Tibial nerve (tissue), 4 donors: ENCODE measurements around the gene DHX57. TPM values are rescaled to one million over a fixed set of nuclear protein-coding genes. Genes with fewer than 3 reads are reported as not detected.
"Not testable (repeated sequence)": the region's sequence is repeated elsewhere in the genome, so short reads cannot be mapped to it uniquely, and the experiment has no call there.

Experiments
- DNase-seq, 2 donors: peaks; one replicate each; pipeline ENCODE4 v3.0.0-alpha.2; 2019; ENCODE audit warnings: low spot score in 2 of 2
- H3K27ac ChIP-seq, 4 donors: fragments of 200-600 bp; sonication (generic) in 3 of 4; one replicate each; pipeline ENCODE4 v1.5.1; 2017 to 2019; ENCODE audit warnings: mild to moderate bottlenecking in 1 of 4
- H3K27me3 ChIP-seq, 2 donors: fragments of 200-600 bp; sonication (generic) in 1 of 2; one replicate each; pipeline versions ENCODE4 v1.5.1 to v1.6.0; 2017 to 2019
- H3K36me3 ChIP-seq, 3 donors: fragments of 200-600 bp; sonication (generic); one replicate each; pipeline ENCODE4 v1.5.1; 2018 to 2019
- H3K4me1 ChIP-seq, 4 donors: fragments of 200-600 bp; sonication (generic) in 3 of 4; one replicate each; pipeline ENCODE4 v1.5.1; 2017 to 2019
- H3K4me3 ChIP-seq, 4 donors: fragments of 200-600 bp; sonication (generic) in 3 of 4; one replicate each; pipeline ENCODE4 v1.5.1; 2017 to 2019; ENCODE audit warnings: mild to moderate bottlenecking in 1 of 4, moderate library complexity in 1 of 4
- H3K9me3 ChIP-seq, 4 donors: fragments of 200-600 bp; sonication (generic) in 3 of 4; one replicate each; pipeline ENCODE4 v1.5.1; 2017 to 2019
- EP300 ChIP-seq, 2 donors: sonication (generic); formaldehyde crosslinking; IDR thresholded peaks; one replicate each; pipeline ENCODE4 v1.6.1; 2017; ENCODE audit warnings: antibody characterized with exemption in 2 of 2, mild to moderate bottlenecking in 1 of 2
- POLR2A ChIP-seq, 2 donors: fragments of 450-650 bp; IDR thresholded peaks; one replicate each; pipeline ENCODE4 v1.6.1; 2017; ENCODE audit warnings: antibody characterized with exemption in 2 of 2, mild to moderate bottlenecking in 2 of 2, moderate library complexity in 2 of 2
- WGBS, 2 donors: methylation state at CpG; one replicate each; pipeline ENCODE4 v1.1.5; 2018; 5-methylcytosine and 5-hydroxymethylcytosine counted together
- total RNA-seq, 4 donors: library from RNA; depleted of rRNA; stranded (reverse); fragments of >200 nt; gene quantifications; one replicate each; pipeline ENCODE4 v1.1.0, GENCODE V29; 2016
- TF ChIP-seq, protein P1 (sequence below), 5 experiments: fragments of 200-600 bp in 3 of 5; fragments of 450-650 bp in 2 of 5; sonication (generic) in 3 of 5; IDR thresholded peaks; one replicate each; pipeline ENCODE4 v1.5.1; 2016 to 2019; ENCODE audit warnings: antibody characterized with exemption in 5 of 5, mild to moderate bottlenecking in 3 of 5, moderate library complexity in 2 of 5

Gene DHX57
- total RNA-seq, 4 donors from 2014 or later: 11.1 to 22.0 (median 13.4) TPM

DNA sequence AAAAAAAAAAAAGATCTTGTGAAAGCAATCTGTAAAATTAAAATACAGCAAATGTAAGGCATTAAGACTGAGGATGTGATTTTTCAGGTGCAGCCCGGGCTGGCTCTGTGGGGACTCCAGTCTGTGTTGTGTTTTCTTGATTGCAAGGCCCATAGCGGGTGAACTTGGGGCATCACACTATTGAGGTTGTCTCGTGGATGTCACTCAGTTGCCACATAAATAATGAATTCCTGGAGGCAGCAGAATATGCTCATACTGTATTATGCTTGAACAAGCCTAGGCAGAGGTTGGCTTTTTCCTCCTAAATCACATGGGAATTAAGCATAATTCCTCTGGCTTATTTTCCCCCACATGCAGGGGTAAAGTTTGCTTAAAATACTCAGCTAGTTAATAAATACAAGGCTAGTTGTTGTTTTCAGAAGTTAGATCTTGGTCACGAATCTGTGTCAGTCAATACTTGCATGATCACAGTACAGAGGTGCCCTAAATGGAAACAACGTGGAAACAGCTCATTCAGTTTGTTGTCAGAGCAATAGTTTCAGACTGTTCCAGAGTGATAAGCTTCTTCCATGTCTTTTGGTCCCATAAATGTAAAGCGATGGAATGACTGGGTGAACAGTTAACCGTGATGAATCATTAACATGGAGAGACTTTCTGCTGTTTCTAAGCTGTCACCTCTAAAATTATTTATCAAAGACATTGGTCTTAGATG lies 81.3 kb downstream of the DHX57 start:
- H3K36me3 ChIP-seq: peaks cover 0 to 23% (median 0%) of the 10 kb centered on the region in 3 donors
- no peak overlapping the region for H3K4me3 ChIP-seq
- H3K4me1 ChIP-seq: no peaks in the 10 kb centered on the region
- H3K27me3 ChIP-seq: no peaks in the 10 kb centered on the region
- no peak overlapping the region for H3K27ac ChIP-seq
- TF ChIP-seq POLR2A (IDR thresholded peaks at IDR 0.05) (no peak), EP300 (IDR thresholded peaks at IDR 0.05) (no peak)
- TF ChIP-seq, protein P1, sequence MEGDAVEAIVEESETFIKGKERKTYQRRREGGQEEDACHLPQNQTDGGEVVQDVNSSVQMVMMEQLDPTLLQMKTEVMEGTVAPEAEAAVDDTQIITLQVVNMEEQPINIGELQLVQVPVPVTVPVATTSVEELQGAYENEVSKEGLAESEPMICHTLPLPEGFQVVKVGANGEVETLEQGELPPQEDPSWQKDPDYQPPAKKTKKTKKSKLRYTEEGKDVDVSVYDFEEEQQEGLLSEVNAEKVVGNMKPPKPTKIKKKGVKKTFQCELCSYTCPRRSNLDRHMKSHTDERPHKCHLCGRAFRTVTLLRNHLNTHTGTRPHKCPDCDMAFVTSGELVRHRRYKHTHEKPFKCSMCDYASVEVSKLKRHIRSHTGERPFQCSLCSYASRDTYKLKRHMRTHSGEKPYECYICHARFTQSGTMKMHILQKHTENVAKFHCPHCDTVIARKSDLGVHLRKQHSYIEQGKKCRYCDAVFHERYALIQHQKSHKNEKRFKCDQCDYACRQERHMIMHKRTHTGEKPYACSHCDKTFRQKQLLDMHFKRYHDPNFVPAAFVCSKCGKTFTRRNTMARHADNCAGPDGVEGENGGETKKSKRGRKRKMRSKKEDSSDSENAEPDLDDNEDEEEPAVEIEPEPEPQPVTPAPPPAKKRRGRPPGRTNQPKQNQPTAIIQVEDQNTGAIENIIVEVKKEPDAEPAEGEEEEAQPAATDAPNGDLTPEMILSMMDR (IDR thresholded peaks at IDR 0.05): no peak
- WGBS, 2 donors: 78 to 80% methylated on average over 7 of the region's 7 CpGs
- no peak for DNase-seq
- H3K9me3 ChIP-seq: no peaks in the 10 kb centered on the region

DNA sequence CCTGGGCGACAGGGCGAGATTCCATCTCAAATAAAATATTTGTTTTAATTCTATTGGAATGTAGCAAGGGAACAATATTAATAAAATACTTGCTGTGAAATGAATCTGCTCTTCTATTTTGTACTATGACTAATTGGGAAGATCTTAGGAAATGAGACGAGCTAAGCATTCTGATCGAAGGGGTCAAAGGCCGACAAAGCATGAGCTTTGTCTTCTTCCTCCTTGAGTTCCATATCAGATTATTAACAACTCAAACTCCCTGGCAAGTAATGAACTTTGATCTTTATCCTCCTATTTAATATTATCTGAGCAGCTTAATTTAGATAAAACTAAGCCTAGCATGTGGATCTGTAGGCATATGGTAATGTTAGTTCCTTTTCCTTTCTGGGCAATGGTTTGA lies 82.2 kb downstream of the DHX57 start:
- Histone ChIP-seq H3K36me3 (peaks cover 0 to 16% (median 0%) of the 10 kb centered on the region in 3 donors), H3K4me1 (no peaks in the 10 kb centered on the region), H3K4me3 (no peak overlapping the region), H3K9me3 (no peaks in the 10 kb centered on the region), H3K27me3 (no peaks in the 10 kb centered on the region), H3K27ac (no peak overlapping the region)
- WGBS, 2 donors: 82 to 86% methylated on average over 5 of the region's 5 CpGs
- TF ChIP-seq, protein P1 (IDR thresholded peaks at IDR 0.05): no peak
- no peak for TF ChIP-seq EP300 (IDR thresholded peaks at IDR 0.05)
- TF ChIP-seq POLR2A (IDR thresholded peaks at IDR 0.05): no peak
- no peak for DNase-seq

DNA sequence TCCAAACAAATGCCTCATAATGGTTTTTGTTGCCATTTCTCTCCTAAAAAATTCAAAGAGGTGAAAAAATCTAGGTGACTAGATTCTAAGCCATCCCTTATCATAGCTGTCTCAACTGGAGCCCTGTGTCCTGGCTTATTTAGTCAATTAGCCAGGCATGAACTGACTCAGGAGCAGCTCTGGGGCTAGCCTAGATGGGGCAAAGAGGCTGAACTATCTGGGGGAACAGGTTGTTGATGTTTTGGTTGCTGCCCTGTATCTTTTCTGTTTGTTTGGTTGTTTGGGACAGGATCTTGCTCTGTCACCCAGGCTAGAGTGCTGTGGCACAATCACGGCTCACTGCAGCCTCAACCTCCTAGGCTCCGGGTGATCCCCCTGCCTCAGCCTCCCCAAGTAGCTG lies 83.0 kb downstream of the DHX57 start:
- no peaks in the 10 kb centered on the region for H3K9me3 ChIP-seq
- no peaks in the 10 kb centered on the region for H3K4me1 ChIP-seq
- H3K27me3 ChIP-seq: no peaks in the 10 kb centered on the region
- no peak overlapping the region for H3K4me3 ChIP-seq
- DNase-seq: no peak
- TF ChIP-seq POLR2A (IDR thresholded peaks at IDR 0.05) (no peak), EP300 (IDR thresholded peaks at IDR 0.05) (no peak)
- TF ChIP-seq, protein P1 (IDR thresholded peaks at IDR 0.05): no peak
- peaks cover 0 to 8% (median 0%) of the 10 kb centered on the region in 3 donors for H3K36me3 ChIP-seq
- H3K27ac ChIP-seq: no peak overlapping the region
- 50% methylated on average over 2 of the region's 2 CpGs for WGBS, 2 donors

DNA sequence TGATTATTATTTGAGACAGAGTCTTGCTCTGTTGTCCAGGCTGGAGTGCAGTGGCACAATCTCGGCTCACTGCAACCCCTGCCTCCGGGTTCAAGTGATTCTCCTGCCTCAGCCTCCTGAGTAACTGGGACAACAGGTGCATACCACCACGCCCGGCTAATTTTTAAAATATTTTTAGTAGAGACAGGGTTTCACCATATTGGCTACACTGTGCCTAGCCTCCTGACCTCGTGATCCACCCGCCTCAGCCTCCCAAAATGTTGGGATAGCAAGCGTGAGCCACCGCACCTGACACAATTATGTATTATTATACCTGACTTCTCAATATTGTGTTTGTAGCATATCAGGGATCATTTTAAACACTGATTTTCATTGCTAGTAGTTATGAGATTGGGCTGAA lies 83.4 kb downstream of the DHX57 start:
- H3K27ac ChIP-seq, H3K4me3 ChIP-seq, H3K27me3 ChIP-seq, H3K4me1 ChIP-seq, DNase-seq, H3K36me3 ChIP-seq, H3K9me3 ChIP-seq: not testable (repeated sequence)
- 93 to 96% methylated on average over 8 of the region's 8 CpGs for WGBS, 2 donors

DNA sequence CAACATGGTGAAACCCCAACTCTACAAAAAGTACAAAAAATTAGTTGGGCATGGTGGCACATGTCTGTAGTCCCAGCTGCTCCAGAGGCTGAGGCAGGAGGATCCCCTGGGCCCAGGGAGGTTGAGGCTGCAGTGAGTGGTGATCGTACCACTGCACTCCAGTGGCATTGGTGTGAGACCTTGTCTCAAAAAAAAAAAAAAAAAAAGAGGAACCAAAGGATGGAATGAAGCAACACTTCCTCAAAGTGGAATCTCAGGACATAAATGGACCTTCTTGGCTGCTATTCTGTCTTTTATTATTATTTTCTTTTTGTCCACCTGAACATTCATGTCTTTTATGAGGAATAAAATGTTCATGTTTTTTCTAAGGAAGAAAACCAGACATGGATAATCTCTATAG lies 84.0 kb downstream of the DHX57 start:
- Histone ChIP-seq H3K27me3 (no peaks in the 10 kb centered on the region), H3K36me3 (no peaks in the 10 kb centered on the region), H3K27ac (no peak overlapping the region), H3K9me3 (no peaks in the 10 kb centered on the region), H3K4me1 (no peaks in the 10 kb centered on the region), H3K4me3 (no peak overlapping the region)
- WGBS, 2 donors: 71 to 96% methylated on average over 1 of the region's 1 CpG
- TF ChIP-seq, protein P1 (IDR thresholded peaks at IDR 0.05): no peak
- TF ChIP-seq EP300 (IDR thresholded peaks at IDR 0.05) (no peak), POLR2A (IDR thresholded peaks at IDR 0.05) (no peak)
- no peak for DNase-seq
